ENCODE data around the gene RAB40C. TPM values are rescaled to one million over a fixed set of nuclear protein-coding genes. Genes with fewer than 3 reads are reported as not detected.

The RAB40C gene
- total RNA-seq, 1 experiment from 2014 or later = 17.7 TPM

DNA sequence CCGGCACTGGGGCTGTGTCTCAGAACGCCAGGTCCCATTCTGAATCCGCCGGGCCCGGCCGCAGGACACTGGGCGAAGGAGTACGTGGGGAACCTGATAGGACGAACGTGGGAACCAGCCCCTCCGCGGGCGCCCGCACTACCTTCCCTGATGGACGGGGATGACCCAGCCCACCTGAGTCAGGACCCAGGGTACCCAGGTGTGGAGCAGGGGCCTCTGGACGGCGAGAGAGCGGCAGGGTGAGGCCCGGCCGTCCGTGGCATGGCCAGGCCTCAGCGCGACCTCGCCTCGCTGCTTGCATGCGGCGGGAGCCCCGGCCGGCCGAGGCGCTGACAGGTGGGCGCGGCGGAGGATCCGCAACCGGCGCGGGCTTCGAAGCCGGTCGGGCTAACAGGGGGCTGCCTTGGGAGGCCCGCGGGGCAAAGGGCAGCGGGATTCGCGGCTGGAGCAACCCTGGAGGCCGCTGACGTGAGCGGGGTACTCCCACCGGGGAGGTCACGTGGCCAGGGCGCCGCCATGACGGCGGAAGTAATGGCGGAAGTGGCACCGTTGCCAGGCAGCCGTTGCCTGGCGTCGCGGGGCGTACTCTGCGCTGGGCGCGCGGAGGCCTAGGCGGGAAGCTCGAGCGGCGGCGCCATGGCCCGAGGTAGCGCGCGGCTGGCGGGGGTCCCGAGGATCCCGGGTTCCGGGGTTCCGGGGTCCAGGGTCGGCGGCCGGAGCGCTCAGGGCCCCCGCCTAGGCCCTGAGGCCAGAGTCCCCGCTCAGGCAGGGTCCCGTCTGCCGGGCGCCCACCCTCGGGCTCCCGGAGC, 59.1 kb downstream of the RAB40C start, which contains the start of gene WDR90:
WDR90 (plus strand) TSS at position 585 of the 809 bp plus-strand sequence; CDS start at position 637, 52 bp downstream.
- Mint-ChIP-seq H3K27ac (ENCODE audit: low read depth, unreplicated experiment) (peak within 1 kb of the TSS; percentile 88), H3K4me3 (ENCODE audit: unreplicated experiment) (peak within 1 kb of the TSS; percentile 74), H3K36me3 (ENCODE audit: insufficient read depth, unreplicated experiment) (peaks cover 26% of the 10 kb centered on the region), H3K9me3 (ENCODE audit: unreplicated experiment) (no peaks in the 10 kb centered on the region), H3K4me1 (ENCODE audit: insufficient read depth, unreplicated experiment) (peaks cover 14% of the 10 kb centered on the region), H3K27me3 (ENCODE audit: insufficient read depth, unreplicated experiment) (no peaks in the 10 kb centered on the region)
- ChIA-PET POLR2A (interaction anchor here (0.6 to 2.8 kb wide), 15 partner anchors 12 to 122 kb away, joined by 3 to 17 read pairs (median 5); partner anchors contain the start of genes CAPN15, CCDC78, JMJD8 and METTL26), CTCF (interaction anchor here (0.6 to 1.5 kb wide), 10 partner anchors 10 to 646 kb away, joined by 3 to 7 read pairs (median 3); partner anchors contain the start of genes RHOT2 and WDR24)
- BruUV-seq (replicated peaks) = TSS peak; percentile 69
- peak; percentile 91 for DNase-seq (ENCODE audit: unreplicated experiment)
- TF ChIP-seq, protein P1, sequence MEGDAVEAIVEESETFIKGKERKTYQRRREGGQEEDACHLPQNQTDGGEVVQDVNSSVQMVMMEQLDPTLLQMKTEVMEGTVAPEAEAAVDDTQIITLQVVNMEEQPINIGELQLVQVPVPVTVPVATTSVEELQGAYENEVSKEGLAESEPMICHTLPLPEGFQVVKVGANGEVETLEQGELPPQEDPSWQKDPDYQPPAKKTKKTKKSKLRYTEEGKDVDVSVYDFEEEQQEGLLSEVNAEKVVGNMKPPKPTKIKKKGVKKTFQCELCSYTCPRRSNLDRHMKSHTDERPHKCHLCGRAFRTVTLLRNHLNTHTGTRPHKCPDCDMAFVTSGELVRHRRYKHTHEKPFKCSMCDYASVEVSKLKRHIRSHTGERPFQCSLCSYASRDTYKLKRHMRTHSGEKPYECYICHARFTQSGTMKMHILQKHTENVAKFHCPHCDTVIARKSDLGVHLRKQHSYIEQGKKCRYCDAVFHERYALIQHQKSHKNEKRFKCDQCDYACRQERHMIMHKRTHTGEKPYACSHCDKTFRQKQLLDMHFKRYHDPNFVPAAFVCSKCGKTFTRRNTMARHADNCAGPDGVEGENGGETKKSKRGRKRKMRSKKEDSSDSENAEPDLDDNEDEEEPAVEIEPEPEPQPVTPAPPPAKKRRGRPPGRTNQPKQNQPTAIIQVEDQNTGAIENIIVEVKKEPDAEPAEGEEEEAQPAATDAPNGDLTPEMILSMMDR (IDR thresholded peaks at IDR 0.05; ENCODE audit: unreplicated experiment) = no peak
- intact Hi-C loops (cut with micrococcal nuclease) = loop anchor here (2.0 kb wide), 1 partner anchor 60 kb away; no protein-coding TSS in a partner anchor

DNA sequence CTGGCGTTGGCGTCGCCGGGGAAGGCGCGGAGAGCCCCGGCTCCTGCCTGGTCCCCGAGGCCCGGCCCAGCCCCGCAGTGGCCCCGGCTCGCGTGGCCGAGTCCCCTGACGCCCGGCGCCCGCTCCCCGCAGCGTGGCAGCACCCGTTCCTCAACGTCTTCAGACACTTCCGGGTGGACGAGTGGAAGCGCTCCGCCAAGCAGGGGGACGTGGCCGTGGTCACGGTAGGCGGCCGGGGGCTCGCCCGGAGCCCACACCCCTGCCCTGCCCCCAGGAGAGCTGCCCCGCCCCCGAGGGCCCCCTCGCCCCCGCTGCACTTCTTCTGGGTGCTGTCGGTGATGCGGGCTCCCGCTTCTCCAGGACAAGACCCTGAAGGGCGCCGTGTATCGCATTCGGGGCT, 59.8 kb downstream of the RAB40C start:
- Mint-ChIP-seq H3K27ac (ENCODE audit: low read depth, unreplicated experiment) (peak overlapping the region; percentile 69), H3K4me3 (ENCODE audit: unreplicated experiment) (peak overlapping the region; percentile 71), H3K4me1 (ENCODE audit: insufficient read depth, unreplicated experiment) (peaks cover 8% of the 10 kb centered on the region), H3K36me3 (ENCODE audit: insufficient read depth, unreplicated experiment) (peaks cover 28% of the 10 kb centered on the region), H3K27me3 (ENCODE audit: insufficient read depth, unreplicated experiment) (no peaks in the 10 kb centered on the region), H3K9me3 (ENCODE audit: unreplicated experiment) (no peaks in the 10 kb centered on the region)
- TF ChIP-seq, protein P1 (IDR thresholded peaks at IDR 0.05; ENCODE audit: unreplicated experiment) = no peak
- intact Hi-C loops (cut with micrococcal nuclease) = loop anchor here (2.0 kb wide), 1 partner anchor 61 kb away; no protein-coding TSS in a partner anchor
- ChIA-PET CTCF (interaction anchor here (0.6 to 1.5 kb wide), 2 partner anchors 18 to 53 kb away, joined by 3 to 7 read pairs; partner anchors contain the start of gene RHOT2), POLR2A (interaction anchor here (0.6 to 2.8 kb wide), 10 partner anchors 13 to 122 kb away, joined by 3 to 17 read pairs (median 6); partner anchors contain the start of genes CAPN15, JMJD8, METTL26 and RHBDL1)
- no peak for DNase-seq (ENCODE audit: unreplicated experiment)
- BruUV-seq (replicated peaks) = no TSS peak

GRCh38 chr16:651844-652243, 62.0 kb downstream of the RAB40C start:
- CTCF ChIA-PET = interaction anchor here (0.7 to 1.2 kb wide), 2 partner anchors 9 to 16 kb away, joined by 3 read pairs; no protein-coding TSS in a partner anchor

More at GRCh38 chr16:651844-652243, 62.0 kb downstream of the RAB40C start:
- Mint-ChIP-seq H3K4me3 (ENCODE audit: unreplicated experiment) (no peak overlapping the region), H3K27me3 (ENCODE audit: insufficient read depth, unreplicated experiment) (no peaks in the 10 kb centered on the region), H3K4me1 (ENCODE audit: insufficient read depth, unreplicated experiment) (peaks cover 5% of the 10 kb centered on the region), H3K36me3 (ENCODE audit: insufficient read depth, unreplicated experiment) (peaks cover 26% of the 10 kb centered on the region), H3K9me3 (ENCODE audit: unreplicated experiment) (no peaks in the 10 kb centered on the region), H3K27ac (ENCODE audit: low read depth, unreplicated experiment) (no peak overlapping the region)
- intact Hi-C loops (cut with micrococcal nuclease) = no loop called here
- POLR2A ChIA-PET = no interaction called here
- TF ChIP-seq, protein P1 (IDR thresholded peaks at IDR 0.05; ENCODE audit: unreplicated experiment) = no peak
- no TSS peak for BruUV-seq (replicated peaks)
- no peak for DNase-seq (ENCODE audit: unreplicated experiment)

All from MCF 10A (cell line).